Midbrain (tissue), 1 donor: ENCODE results near the gene GFPT1.

ENCODE experiments used
- DNase-seq: peaks from one replicate; lab custom pipeline; 2025; lab: John Stamatoyannopoulos, UW

Gene GFPT1

GRCh38 chr2:69291004-69291650 is 95.9 kb downstream of the GFPT1 start:
- no peak for DNase-seq

DNA sequence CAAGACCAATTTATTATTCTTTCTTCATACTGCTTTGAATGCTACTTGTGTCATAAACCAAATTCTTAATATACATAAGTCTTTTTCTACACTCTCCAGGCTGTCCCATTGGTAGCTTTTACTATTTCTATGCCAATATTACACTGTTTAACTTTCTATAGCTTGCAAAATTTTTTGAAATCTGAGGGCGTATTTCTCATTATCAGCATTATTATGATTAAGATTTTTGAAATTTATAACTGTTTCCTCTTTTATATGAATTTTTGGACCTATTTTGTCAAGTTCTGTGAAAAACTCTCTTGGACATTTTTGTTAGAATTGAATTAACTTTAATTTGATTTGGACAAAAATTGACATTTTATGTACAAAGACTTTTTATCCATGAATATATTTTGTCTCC is 98.6 kb downstream of the GFPT1 start:
- DNase-seq, result no peak

- DNase-seq, result no peak
Observed at GRCh38 chr2:69287544-69287943, 99.5 kb downstream of the GFPT1 start.

- no peak for DNase-seq
Observed at GRCh38 chr2:69285379-69285894, 101.6 kb downstream of the GFPT1 start.

GRCh38 chr2:69280796-69281412 is 106.1 kb downstream of the GFPT1 start:
- DNase-seq, result no peak

DNA sequence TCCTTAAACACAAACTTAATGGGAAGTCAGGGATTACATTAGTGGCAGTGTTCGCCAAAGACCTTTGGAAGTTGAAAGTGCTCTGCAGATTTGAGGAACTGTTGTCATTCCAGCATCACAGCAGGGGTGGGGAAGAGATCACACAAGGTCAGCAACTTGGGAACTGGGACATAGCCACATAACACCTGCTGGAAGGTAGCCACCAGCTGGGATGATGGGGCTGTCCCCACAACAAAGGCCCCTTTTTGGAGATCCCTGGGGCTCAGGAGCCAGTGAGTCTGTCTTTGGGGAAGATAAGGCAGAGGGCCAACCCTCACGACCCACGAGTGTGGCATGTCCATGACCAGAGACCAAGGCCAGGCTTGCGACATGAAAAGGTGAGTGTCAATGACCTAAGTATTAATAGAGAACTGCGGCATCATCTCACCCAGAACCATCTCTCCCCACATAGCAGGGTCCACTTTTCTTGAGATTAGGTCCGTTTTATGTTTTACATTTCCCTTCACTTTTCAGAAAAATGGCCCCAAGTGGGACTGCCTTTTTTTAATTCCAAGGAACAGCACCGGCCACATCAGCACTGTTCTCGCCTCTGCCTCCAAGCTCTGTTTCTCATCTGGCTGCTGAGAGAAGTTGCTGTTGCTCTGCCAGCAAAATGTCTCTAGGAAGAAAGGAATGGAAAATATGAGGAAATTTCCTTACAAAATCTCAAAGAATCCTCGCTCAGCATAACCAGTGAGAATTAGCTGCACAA is 106.9 kb downstream of the GFPT1 start:
- no peak for DNase-seq

DNA sequence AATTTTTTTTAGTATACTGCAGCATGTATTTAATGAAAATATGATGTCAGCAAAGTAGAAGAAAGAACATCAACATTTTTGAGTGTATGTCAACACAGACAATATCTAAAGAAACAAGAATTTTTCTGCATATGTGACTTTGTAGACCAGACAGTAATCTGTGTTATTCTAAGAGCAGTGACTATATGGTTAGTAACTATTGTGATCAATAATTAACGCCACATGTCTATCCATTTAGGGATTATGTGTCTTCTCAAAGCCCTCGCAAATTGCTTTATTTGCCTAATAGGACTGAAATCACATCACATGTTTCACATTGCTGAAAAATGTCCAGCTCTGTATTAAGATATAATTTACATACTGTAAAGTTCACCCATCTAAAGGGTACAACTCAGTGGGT is 107.8 kb downstream of the GFPT1 start:
- no peak for DNase-seq

- DNase-seq, result no peak
Observed at GRCh38 chr2:69278366-69278765, 108.7 kb downstream of the GFPT1 start.

GRCh38 chr2:69275490-69275889 is 111.5 kb downstream of the GFPT1 start:
- DNase-seq, result no peak

DNA sequence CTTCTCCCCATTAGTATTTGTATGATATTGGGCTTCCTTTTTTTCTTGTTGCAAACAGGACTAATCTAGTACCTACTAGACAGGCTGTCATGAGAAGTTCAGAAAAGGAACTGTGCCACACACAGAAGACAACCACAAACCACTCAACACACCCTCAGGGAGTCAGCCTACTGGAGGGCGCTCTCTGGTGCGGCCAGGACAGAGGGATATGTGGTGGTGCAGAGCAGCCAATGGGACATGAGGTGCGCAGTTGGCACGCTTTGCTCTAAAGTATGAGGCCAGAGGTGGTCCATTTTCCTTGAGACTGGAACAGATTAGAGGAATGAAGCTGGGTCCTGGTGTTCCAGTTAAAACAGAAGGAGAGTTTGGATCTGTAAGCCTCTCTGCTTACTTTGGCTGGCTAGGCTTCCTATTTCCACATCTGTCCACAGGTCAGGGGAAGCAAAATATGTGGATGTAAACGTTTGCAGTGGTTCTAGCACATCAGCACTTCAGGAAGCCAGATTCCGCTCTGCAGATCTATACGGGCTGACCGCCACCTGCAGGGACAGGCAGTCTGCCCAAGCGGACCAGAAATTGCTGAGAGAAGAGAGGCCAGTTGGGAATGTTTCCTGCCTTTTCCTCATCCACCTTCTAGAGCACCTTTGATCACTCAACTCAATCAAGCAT is 114.1 kb downstream of the GFPT1 start:
- peak; percentile 5 for DNase-seq

GRCh38 chr2:69271831-69272257 is 115.2 kb downstream of the GFPT1 start:
- no peak for DNase-seq
